Measurements from ENCODE around the gene INPP5A. TPM values are rescaled to one million over a fixed set of nuclear protein-coding genes. Genes with fewer than 3 reads are reported as not detected.

Gene INPP5A
- total RNA-seq, 1 experiment from 2014 or later, result 44.5 TPM

- no peaks in the 10 kb centered on the region for H3K9me3 ChIP-seq
- Mint-ChIP-seq H3K4me3 (ENCODE audit: unreplicated experiment) (no peak overlapping the region), H3K27me3 (ENCODE audit: insufficient read depth, unreplicated experiment) (no peaks in the 10 kb centered on the region), H3K36me3 (ENCODE audit: insufficient read depth, unreplicated experiment) (peaks cover 17% of the 10 kb centered on the region), H3K4me1 (ENCODE audit: low read depth, unreplicated experiment) (no peaks in the 10 kb centered on the region), H3K9me3 (ENCODE audit: unreplicated experiment) (no peaks in the 10 kb centered on the region), H3K27ac (ENCODE audit: unreplicated experiment) (no peak overlapping the region)
- no TSS peak for BruUV-seq (replicated peaks)
- ChIA-PET CTCF (interaction anchor here (0.6 kb wide), 1 partner anchor 232 kb away, joined by 4 read pairs; no protein-coding TSS in a partner anchor), POLR2A (no interaction called here)
- no peaks in the 10 kb centered on the region for H3K27me3 ChIP-seq (replicated peaks; ENCODE audit: control insufficient read depth, insufficient read depth, low read length)
- TF ChIP-seq, protein P1, sequence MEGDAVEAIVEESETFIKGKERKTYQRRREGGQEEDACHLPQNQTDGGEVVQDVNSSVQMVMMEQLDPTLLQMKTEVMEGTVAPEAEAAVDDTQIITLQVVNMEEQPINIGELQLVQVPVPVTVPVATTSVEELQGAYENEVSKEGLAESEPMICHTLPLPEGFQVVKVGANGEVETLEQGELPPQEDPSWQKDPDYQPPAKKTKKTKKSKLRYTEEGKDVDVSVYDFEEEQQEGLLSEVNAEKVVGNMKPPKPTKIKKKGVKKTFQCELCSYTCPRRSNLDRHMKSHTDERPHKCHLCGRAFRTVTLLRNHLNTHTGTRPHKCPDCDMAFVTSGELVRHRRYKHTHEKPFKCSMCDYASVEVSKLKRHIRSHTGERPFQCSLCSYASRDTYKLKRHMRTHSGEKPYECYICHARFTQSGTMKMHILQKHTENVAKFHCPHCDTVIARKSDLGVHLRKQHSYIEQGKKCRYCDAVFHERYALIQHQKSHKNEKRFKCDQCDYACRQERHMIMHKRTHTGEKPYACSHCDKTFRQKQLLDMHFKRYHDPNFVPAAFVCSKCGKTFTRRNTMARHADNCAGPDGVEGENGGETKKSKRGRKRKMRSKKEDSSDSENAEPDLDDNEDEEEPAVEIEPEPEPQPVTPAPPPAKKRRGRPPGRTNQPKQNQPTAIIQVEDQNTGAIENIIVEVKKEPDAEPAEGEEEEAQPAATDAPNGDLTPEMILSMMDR (IDR thresholded peaks at IDR 0.05; ENCODE audit: insufficient read depth in 1 of 2, low read depth in 1 of 2, low read length in 1 of 2, severe bottlenecking in 1 of 2, unreplicated experiment in 1 of 2), result no peak
- no peaks in the 10 kb centered on the region for H3K4me1 ChIP-seq
- H3K4me3 ChIP-seq (ENCODE audit: low read depth, low read length), result no peak overlapping the region
- DNase-seq, result peak in 1 of 2 experiments; percentile 19
- H3K36me3 ChIP-seq (ENCODE audit: control insufficient read depth, insufficient read depth, low read length), result peaks cover 1% of the 10 kb centered on the region; the same call in 1 of the 2 replicates
- intact Hi-C loops (cut with micrococcal nuclease; ENCODE audit: unreplicated experiment), result no loop called here
Measured at GRCh38 chr10:132677473-132678227, 140.1 kb downstream of the INPP5A start.

DNA sequence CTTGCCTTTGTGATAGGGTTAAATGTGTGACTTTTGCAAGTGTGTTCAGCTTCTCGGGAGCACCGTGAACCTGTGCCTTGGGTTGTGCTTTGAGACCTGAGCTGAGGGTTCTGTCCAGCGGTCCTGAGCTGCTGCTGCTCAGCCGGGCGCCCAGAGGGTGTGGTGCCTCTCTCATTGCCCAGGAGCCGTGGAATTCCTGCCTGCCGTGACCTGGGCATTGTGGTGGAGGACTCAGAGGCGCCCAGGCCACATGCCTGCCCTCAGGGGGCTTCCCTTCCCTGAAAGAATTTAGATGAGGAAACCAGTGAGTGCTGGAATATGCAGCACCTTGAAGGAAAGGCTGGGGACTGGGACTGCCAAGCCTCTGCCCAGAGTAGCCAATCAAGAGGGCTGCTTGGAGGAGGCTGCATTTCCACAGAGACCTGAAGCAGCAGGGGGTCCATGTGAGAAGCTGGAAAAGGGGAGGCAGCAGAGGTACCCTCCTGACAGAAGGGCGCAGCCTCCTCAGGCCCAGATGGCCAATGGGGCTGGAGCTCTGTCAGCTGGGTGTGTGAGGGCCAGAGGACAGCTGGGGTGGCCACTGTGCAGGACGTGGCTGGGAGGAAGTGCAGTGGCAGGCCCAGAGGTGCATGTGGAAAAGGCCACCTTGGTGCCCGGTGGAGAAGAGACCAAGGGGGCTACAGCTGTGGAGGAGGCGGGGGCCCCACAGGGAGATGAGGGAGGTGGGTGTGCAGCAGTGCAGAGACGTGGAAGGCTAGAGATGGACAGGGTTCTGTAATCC lies 141.0 kb downstream of the INPP5A start:
- Histone ChIP-seq H3K4me3 (ENCODE audit: low read depth, low read length) (no peak overlapping the region), H3K36me3 (ENCODE audit: control insufficient read depth, insufficient read depth, low read length) (peaks cover 1% of the 10 kb centered on the region; the same call in 1 of the 2 replicates), H3K4me1 (no peaks in the 10 kb centered on the region), H3K27me3 (replicated peaks; ENCODE audit: control insufficient read depth, insufficient read depth, low read length) (no peaks in the 10 kb centered on the region), H3K9me3 (no peaks in the 10 kb centered on the region)
- intact Hi-C loops (cut with micrococcal nuclease; ENCODE audit: unreplicated experiment), result no loop called here
- Mint-ChIP-seq H3K4me3 (ENCODE audit: unreplicated experiment) (no peak overlapping the region), H3K36me3 (ENCODE audit: insufficient read depth, unreplicated experiment) (peaks cover 17% of the 10 kb centered on the region), H3K4me1 (ENCODE audit: low read depth, unreplicated experiment) (no peaks in the 10 kb centered on the region), H3K9me3 (ENCODE audit: unreplicated experiment) (no peaks in the 10 kb centered on the region), H3K27me3 (ENCODE audit: insufficient read depth, unreplicated experiment) (no peaks in the 10 kb centered on the region), H3K27ac (ENCODE audit: unreplicated experiment) (peak overlapping the region; percentile 45)
- no TSS peak for BruUV-seq (replicated peaks)
- POLR2A ChIA-PET, result no interaction called here
- TF ChIP-seq, protein P1 (IDR thresholded peaks at IDR 0.05; ENCODE audit: insufficient read depth in 1 of 2, low read depth in 1 of 2, low read length in 1 of 2, severe bottlenecking in 1 of 2, unreplicated experiment in 1 of 2), result no peak
- CTCF ChIA-PET, result no interaction called here
- peak in 1 of 2 experiments; percentile 30 for DNase-seq

GRCh38 chr10:132679217-132679595 lies 141.6 kb downstream of the INPP5A start:
- no TSS peak for BruUV-seq (replicated peaks)
- no peaks in the 10 kb centered on the region for H3K4me1 Mint-ChIP-seq (ENCODE audit: low read depth, unreplicated experiment)
- H3K27me3 Mint-ChIP-seq (ENCODE audit: insufficient read depth, unreplicated experiment), result no peaks in the 10 kb centered on the region
- H3K9me3 Mint-ChIP-seq (ENCODE audit: unreplicated experiment), result no peaks in the 10 kb centered on the region
- Histone ChIP-seq H3K27me3 (replicated peaks; ENCODE audit: control insufficient read depth, insufficient read depth, low read length) (no peaks in the 10 kb centered on the region), H3K36me3 (ENCODE audit: control insufficient read depth, insufficient read depth, low read length) (peaks cover 1% of the 10 kb centered on the region; the same call in 1 of the 2 replicates), H3K9me3 (no peaks in the 10 kb centered on the region), H3K4me3 (ENCODE audit: low read depth, low read length) (no peak overlapping the region), H3K4me1 (peaks cover 1% of the 10 kb centered on the region; the same call in 1 of the 2 replicates)
- H3K27ac Mint-ChIP-seq (ENCODE audit: unreplicated experiment), result peak overlapping the region; percentile 45
- peak in 1 of 2 experiments; percentile 25 for DNase-seq
- ChIA-PET POLR2A (no interaction called here), CTCF (no interaction called here)
- intact Hi-C loops (cut with micrococcal nuclease; ENCODE audit: unreplicated experiment), result no loop called here
- TF ChIP-seq, protein P1 (IDR thresholded peaks at IDR 0.05; ENCODE audit: insufficient read depth in 1 of 2, low read depth in 1 of 2, low read length in 1 of 2, severe bottlenecking in 1 of 2, unreplicated experiment in 1 of 2), result no peak
- H3K4me3 Mint-ChIP-seq (ENCODE audit: unreplicated experiment), result no peak overlapping the region
- H3K36me3 Mint-ChIP-seq (ENCODE audit: insufficient read depth, unreplicated experiment), result peaks cover 17% of the 10 kb centered on the region
